ENCODE data around the gene USP3. TPM values are rescaled to one million over a fixed set of nuclear protein-coding genes. Genes with fewer than 3 reads are reported as not detected.

The USP3 gene
- total RNA-seq, 6 experiments from 2014 or later, result 21.9 to 33.8 (median 24.8) TPM

DNA sequence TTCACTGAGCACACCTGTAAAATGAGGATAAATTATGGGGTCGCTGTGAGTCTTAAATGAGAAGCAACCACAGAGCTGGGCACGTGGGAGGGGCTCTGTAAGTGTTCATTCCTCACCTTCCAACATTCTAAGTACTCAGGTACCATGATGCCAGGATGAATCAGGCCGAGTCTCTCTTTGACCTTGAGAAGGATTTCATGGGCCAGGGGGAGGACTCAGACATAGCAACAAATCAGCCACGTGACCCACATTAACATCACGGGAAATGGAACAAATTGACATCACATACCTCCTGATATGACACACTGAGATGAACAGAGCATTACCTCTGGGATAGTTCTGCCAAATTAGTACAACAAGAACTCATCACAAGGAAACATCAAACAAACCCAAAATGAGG, 35.2 kb upstream of the USP3 start:
- no peak for TF ChIP-seq POLR2A (IDR thresholded peaks at IDR 0.05)
- TF ChIP-seq, protein P1, sequence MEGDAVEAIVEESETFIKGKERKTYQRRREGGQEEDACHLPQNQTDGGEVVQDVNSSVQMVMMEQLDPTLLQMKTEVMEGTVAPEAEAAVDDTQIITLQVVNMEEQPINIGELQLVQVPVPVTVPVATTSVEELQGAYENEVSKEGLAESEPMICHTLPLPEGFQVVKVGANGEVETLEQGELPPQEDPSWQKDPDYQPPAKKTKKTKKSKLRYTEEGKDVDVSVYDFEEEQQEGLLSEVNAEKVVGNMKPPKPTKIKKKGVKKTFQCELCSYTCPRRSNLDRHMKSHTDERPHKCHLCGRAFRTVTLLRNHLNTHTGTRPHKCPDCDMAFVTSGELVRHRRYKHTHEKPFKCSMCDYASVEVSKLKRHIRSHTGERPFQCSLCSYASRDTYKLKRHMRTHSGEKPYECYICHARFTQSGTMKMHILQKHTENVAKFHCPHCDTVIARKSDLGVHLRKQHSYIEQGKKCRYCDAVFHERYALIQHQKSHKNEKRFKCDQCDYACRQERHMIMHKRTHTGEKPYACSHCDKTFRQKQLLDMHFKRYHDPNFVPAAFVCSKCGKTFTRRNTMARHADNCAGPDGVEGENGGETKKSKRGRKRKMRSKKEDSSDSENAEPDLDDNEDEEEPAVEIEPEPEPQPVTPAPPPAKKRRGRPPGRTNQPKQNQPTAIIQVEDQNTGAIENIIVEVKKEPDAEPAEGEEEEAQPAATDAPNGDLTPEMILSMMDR (IDR thresholded peaks at IDR 0.05), result no peak
- Histone ChIP-seq H3K9me3 (no peaks in the 10 kb centered on the region), H3K4me1 (peaks cover 0 to 51% (median 19%) of the 10 kb centered on the region in 4 donors), H3K36me3 (no peaks in the 10 kb centered on the region), H3K27me3 (no peaks in the 10 kb centered on the region), H3K4me3 (no peak overlapping the region), H3K27ac (no peak overlapping the region)
- WGBS (ENCODE audit: insufficient coverage, low coverage, low lambda C conversion rate, missing lambda C conversion rate), result 96% methylated on average over 4 of the region's 5 CpGs
- ATAC-seq (no peak), DNase-seq (no peak)
- intact Hi-C loops (cut with DNase I), result no loop called here

- Histone ChIP-seq H3K36me3 (no peaks in the 10 kb centered on the region), H3K4me3 (no peak overlapping the region), H3K27ac (no peak overlapping the region), H3K4me1 (peaks cover 2 to 56% (median 22%) of the 10 kb centered on the region in 4 donors), H3K9me3 (no peaks in the 10 kb centered on the region), H3K27me3 (no peaks in the 10 kb centered on the region)
- intact Hi-C loops (cut with DNase I), result no loop called here
- TF ChIP-seq, protein P1 (IDR thresholded peaks at IDR 0.05), result no peak
- no peak for TF ChIP-seq POLR2A (IDR thresholded peaks at IDR 0.05)
- DNase-seq (no peak), ATAC-seq (no peak)
- 90% methylated on average over 2 of the region's 2 CpGs for WGBS (ENCODE audit: insufficient coverage, low coverage, low lambda C conversion rate, missing lambda C conversion rate)
These were observed 34.4 kb upstream of the USP3 start for GRCh38 chr15:63469984-63470383.

DNA sequence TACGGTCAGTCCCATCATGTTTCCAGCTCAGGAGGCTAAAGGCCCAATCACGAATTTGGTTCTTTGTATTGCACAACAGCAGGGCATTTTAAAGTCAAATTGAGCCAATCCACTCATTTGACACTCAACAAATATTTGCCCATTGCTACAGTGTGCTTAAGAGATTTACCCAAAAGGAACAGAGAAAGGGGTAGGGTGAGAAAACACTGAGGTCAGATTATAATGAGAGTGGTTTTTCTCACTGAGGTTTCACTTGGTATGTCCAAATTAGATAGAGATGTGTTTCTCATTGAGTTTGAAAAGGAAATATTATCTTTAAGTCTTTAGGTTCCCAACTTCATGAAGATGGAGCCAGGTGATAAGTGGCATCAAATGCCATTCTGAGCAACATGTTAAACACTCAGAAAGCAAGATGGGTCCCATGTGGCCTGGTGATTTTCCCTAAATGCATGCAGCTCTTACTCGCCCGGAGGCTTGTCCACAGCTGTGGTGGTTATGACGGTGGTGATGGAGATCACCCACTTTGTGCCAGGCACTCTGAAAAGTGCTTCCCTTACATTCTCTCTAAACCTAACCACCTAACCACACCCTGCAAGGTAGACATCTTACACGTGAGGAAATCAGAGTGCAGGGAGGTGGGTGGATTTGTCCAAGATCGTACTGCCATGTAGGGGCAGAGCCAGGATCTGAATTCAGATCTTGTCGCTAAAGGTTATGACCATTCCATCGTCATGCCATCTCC, 31.2 kb upstream of the USP3 start:
- no peaks in the 10 kb centered on the region for H3K27me3 ChIP-seq
- intact Hi-C loops (cut with DNase I), result no loop called here
- H3K9me3 ChIP-seq, result no peaks in the 10 kb centered on the region
- WGBS (ENCODE audit: insufficient coverage, low coverage, low lambda C conversion rate, missing lambda C conversion rate), result 30% methylated on average over 6 of the region's 9 CpGs
- no peak for DNase-seq
- ATAC-seq, result peak; percentile 61 to 76 (median 72)
- no peak overlapping the region for H3K4me3 ChIP-seq
- peaks cover 2 to 46% (median 16%) of the 10 kb centered on the region in 4 donors for H3K4me1 ChIP-seq
- TF ChIP-seq, protein P1 (IDR thresholded peaks at IDR 0.05), result no peak
- TF ChIP-seq POLR2A (IDR thresholded peaks at IDR 0.05), result no peak
- H3K27ac ChIP-seq, result peak overlapping the region; percentile 69 to 83 (median 83)
- no peaks in the 10 kb centered on the region for H3K36me3 ChIP-seq

- no peak for ATAC-seq
These were observed 30.7 kb upstream of the USP3 start for GRCh38 chr15:63473749-63473998.

More at GRCh38 chr15:63473749-63473998, 30.7 kb upstream of the USP3 start:
- H3K4me1 ChIP-seq, result peaks cover 2 to 41% (median 16%) of the 10 kb centered on the region in 4 donors
- H3K9me3 ChIP-seq, result no peaks in the 10 kb centered on the region
- no peak for TF ChIP-seq POLR2A (IDR thresholded peaks at IDR 0.05)
- TF ChIP-seq, protein P1 (IDR thresholded peaks at IDR 0.05), result no peak
- H3K27ac ChIP-seq, result peak overlapping the region; percentile 69 to 83 (median 83)
- H3K27me3 ChIP-seq, result no peaks in the 10 kb centered on the region
- intact Hi-C loops (cut with DNase I), result no loop called here
- no peak for DNase-seq
- WGBS (ENCODE audit: insufficient coverage, low coverage, low lambda C conversion rate, missing lambda C conversion rate), result no CpG with 5 or more reads among the region's 1 CpG
- H3K36me3 ChIP-seq, result no peaks in the 10 kb centered on the region
- H3K4me3 ChIP-seq, result no peak overlapping the region
